SK-N-SH (cell line): ENCODE results near the gene ZNF605. TPM values are rescaled to one million over a fixed set of nuclear protein-coding genes. Genes with fewer than 3 reads are reported as not detected.

ENCODE experiments used
- CTCF ChIA-PET: fragments of 300-600, 350-600 bp; formaldehyde crosslinking; extraction: SDS; loops from one replicate; lab custom pipeline; 2021; lab: Yijun Ruan, JAX
- POLR2A ChIA-PET: fragments of 350-600 bp; sonication (Branson Sonifier 250); formaldehyde crosslinking; extraction: SDS; loops from one replicate; lab custom pipeline; 2020; ENCODE audit warnings: antibody characterized with exemption, inconsistent platforms; lab: Yijun Ruan, JAX
- DNase-seq: peaks from one replicate; pipeline ENCODE4 v3.0.0; 2012
- H2AFZ ChIP-seq: fragments of 200-600 bp; sonication (generic); 2 replicates; pipeline ENCODE4 v1.8.1; 2016; ENCODE audit warnings: antibody characterized with exemption, mild to moderate bottlenecking, low read depth
- H3F3A ChIP-seq: fragments of 200-600 bp; sonication (generic); replicated peaks from 2 replicates; pipeline ENCODE3; 2016; ENCODE audit warnings: antibody characterized with exemption, mild to moderate bottlenecking; ENCODE audit not compliant: insufficient read depth
- H3K27ac ChIP-seq, 2 experiments: fragments of 200-500 bp in 1 of 2; fragments of 200-600 bp in 1 of 2; sonication (Bioruptor generic) in 1 of 2; sonication (generic), shearing (Covaris generic) in 1 of 2; 2 replicates each; pipeline versions ENCODE4 v1.5.1 to v1.6.1; 2014 to 2016; ENCODE audit warnings: low read depth in 2 of 2, inconsistent platforms in 1 of 2, low read length in 1 of 2, mild to moderate bottlenecking in 1 of 2, mixed read lengths in 1 of 2
- H3K27me3 ChIP-seq: fragments of 200-600 bp; sonication (generic), shearing (Covaris generic); 2 replicates; pipeline ENCODE4 v1.6.1; 2016; ENCODE audit warnings: mixed run types; ENCODE audit not compliant: insufficient read depth
- H3K36me3 ChIP-seq, 2 experiments: fragments of 200-500 bp in 1 of 2; fragments of 200-600 bp in 1 of 2; sonication (Bioruptor generic) in 1 of 2; sonication (generic) in 1 of 2; replicated peaks in 1 of 2; 2 replicates each; pipeline versions ENCODE3 to v1.5.1; 2014 to 2016; ENCODE audit warnings: low read length in 1 of 2, mild to moderate bottlenecking in 1 of 2; ENCODE audit not compliant: insufficient read depth in 2 of 2, control insufficient read depth in 1 of 2
- H3K4me1 ChIP-seq, 2 experiments: fragments of 200-500 bp in 1 of 2; fragments of 200-600 bp in 1 of 2; sonication (Bioruptor generic) in 1 of 2; sonication (generic), shearing (Covaris generic) in 1 of 2; 2 replicates each; pipeline versions ENCODE4 v1.5.1 to v1.6.1; 2014 to 2016; ENCODE audit warnings: low read depth in 1 of 2, low read length in 1 of 2, mixed run types in 1 of 2; ENCODE audit not compliant: insufficient read depth in 2 of 2, control insufficient read depth in 1 of 2
- H3K4me2 ChIP-seq: fragments of 200-600 bp; sonication (generic), shearing (Covaris generic); 2 replicates; pipeline ENCODE4 v1.6.1; 2017; ENCODE audit warnings: mixed run types
- H3K4me3 ChIP-seq, 2 experiments: fragments of 200-500 bp in 1 of 2; fragments of 200-600 bp in 1 of 2; sonication (Bioruptor generic) in 1 of 2; sonication (generic), shearing (Covaris generic) in 1 of 2; 2 replicates each; pipeline versions ENCODE4 v1.5.1 to v1.8.1; 2014 to 2016; ENCODE audit warnings: low read depth in 2 of 2, inconsistent platforms in 1 of 2, low read length in 1 of 2, mild to moderate bottlenecking in 1 of 2, mixed read lengths in 1 of 2, moderate library complexity in 1 of 2
- H3K79me2 ChIP-seq: fragments of 200-600 bp; sonication (generic); 2 replicates; pipeline ENCODE4 v1.8.1; 2017; ENCODE audit warnings: mild to moderate bottlenecking; ENCODE audit not compliant: insufficient read depth
- H3K9ac ChIP-seq: fragments of 200-600 bp; sonication (generic); 2 replicates; pipeline ENCODE4 v1.6.1; 2017; ENCODE audit warnings: mixed run types
- H3K9me2 ChIP-seq: fragments of 200-600 bp; sonication (generic); 2 replicates; pipeline ENCODE4 v1.6.1; 2017; ENCODE audit warnings: mixed run types
- H3K9me3 ChIP-seq: fragments of 200-600 bp; sonication (generic); 2 replicates; pipeline ENCODE4 v1.6.1; 2017; ENCODE audit warnings: mixed run types, mild to moderate bottlenecking, moderate library complexity
- H4K20me1 ChIP-seq: fragments of 200-600 bp; sonication (generic); 2 replicates; pipeline ENCODE4 v1.6.1; 2017; ENCODE audit warnings: mild to moderate bottlenecking, mixed run types; ENCODE audit not compliant: insufficient read depth
- CHD2 ChIP-seq: fragments of 150-350 bp; IDR thresholded peaks from 2 replicates; pipeline ENCODE4 v1.6.1; 2018; ENCODE audit warnings: low read length; ENCODE audit not compliant: partially characterized antibody
- EZH2phosphoT487 ChIP-seq: fragments of 200-600 bp; sonication (generic); IDR thresholded peaks from 2 replicates; pipeline ENCODE4 v1.6.1; 2017; ENCODE audit warnings: low read depth, mixed run types, mild to moderate bottlenecking, antibody characterized with exemption, moderate library complexity, borderline replicate concordance
- GABPA ChIP-seq: IDR thresholded peaks from 2 replicates; pipeline ENCODE4 v1.4.0; 2012; ENCODE audit warnings: low read depth, mild to moderate bottlenecking
- JUND ChIP-seq: IDR thresholded peaks from 2 replicates; pipeline ENCODE4 v1.4.0; 2012
- MXI1 ChIP-seq: IDR thresholded peaks from 2 replicates; pipeline ENCODE4 v1.6.1; 2012; ENCODE audit warnings: mild to moderate bottlenecking, low read depth, low read length, improper control_type of control experiment
- POLR2AphosphoS5 ChIP-seq: IDR thresholded peaks from 2 replicates; pipeline ENCODE4 v1.6.1; 2012; ENCODE audit warnings: low read depth, low read length
- RCOR1 ChIP-seq: fragments of 150-350 bp; IDR thresholded peaks from 2 replicates; pipeline ENCODE4 v1.6.1; 2017; ENCODE audit warnings: antibody characterized with exemption, low read length
- RFX5 ChIP-seq: IDR thresholded peaks from 2 replicates; pipeline ENCODE4 v1.6.1; 2012; ENCODE audit warnings: mild to moderate bottlenecking, improper control_type of control experiment, low read length
- RXRA ChIP-seq: IDR thresholded peaks from 2 replicates; pipeline ENCODE4 v1.4.0; 2012; ENCODE audit warnings: low read depth, mild to moderate bottlenecking, borderline replicate concordance
- WGBS: methylation state at CpG from one replicate; pipeline ENCODE4 v1.1.6; 2017; ENCODE audit warnings: low lambda C conversion rate; 5-methylcytosine and 5-hydroxymethylcytosine counted together
- polyA plus RNA-seq, 3 experiments: library from polyadenylated mRNA; depleted of rRNA; stranded (reverse); fragments of >200 nt; gene quantifications; 2 replicates each; pipeline ENCODE4 v1.2.3, GENCODE V29; 2012
- TF ChIP-seq, protein P1 (sequence below): IDR thresholded peaks from 2 replicates; pipeline ENCODE4 v1.6.1; 2012; ENCODE audit warnings: mild to moderate bottlenecking, low read depth, low read length, moderate library complexity
- TF ChIP-seq, protein P2 (sequence below): IDR thresholded peaks from 2 replicates; pipeline ENCODE4; 2012
- TF ChIP-seq, protein P3 (sequence below): fragments of 150-350 bp; IDR thresholded peaks from 2 replicates; pipeline ENCODE4 v1.6.1; 2016; ENCODE audit warnings: mild to moderate bottlenecking, low read depth, low read length
- TF ChIP-seq, protein P4 (sequence below): fragments of 200-600 bp; sonication (generic); IDR thresholded peaks from 2 replicates; pipeline ENCODE4 v1.6.1; 2017; ENCODE audit warnings: antibody characterized with exemption, mild to moderate bottlenecking, moderate library complexity
- TF ChIP-seq, protein P5 (sequence below): fragments of 150-350 bp; IDR thresholded peaks from 2 replicates; pipeline ENCODE4 v1.6.1; 2017; ENCODE audit warnings: antibody characterized with exemption, low read length, low read depth, borderline replicate concordance
- TF ChIP-seq, protein P6 (sequence below): IDR thresholded peaks from 2 replicates; pipeline ENCODE4 v1.4.0; 2012; ENCODE audit warnings: low read depth, borderline replicate concordance

Gene ZNF605
- polyA plus RNA-seq, 1 of the 3 experiments (the other 2 are of a cell fraction): 4.0 TPM

DNA sequence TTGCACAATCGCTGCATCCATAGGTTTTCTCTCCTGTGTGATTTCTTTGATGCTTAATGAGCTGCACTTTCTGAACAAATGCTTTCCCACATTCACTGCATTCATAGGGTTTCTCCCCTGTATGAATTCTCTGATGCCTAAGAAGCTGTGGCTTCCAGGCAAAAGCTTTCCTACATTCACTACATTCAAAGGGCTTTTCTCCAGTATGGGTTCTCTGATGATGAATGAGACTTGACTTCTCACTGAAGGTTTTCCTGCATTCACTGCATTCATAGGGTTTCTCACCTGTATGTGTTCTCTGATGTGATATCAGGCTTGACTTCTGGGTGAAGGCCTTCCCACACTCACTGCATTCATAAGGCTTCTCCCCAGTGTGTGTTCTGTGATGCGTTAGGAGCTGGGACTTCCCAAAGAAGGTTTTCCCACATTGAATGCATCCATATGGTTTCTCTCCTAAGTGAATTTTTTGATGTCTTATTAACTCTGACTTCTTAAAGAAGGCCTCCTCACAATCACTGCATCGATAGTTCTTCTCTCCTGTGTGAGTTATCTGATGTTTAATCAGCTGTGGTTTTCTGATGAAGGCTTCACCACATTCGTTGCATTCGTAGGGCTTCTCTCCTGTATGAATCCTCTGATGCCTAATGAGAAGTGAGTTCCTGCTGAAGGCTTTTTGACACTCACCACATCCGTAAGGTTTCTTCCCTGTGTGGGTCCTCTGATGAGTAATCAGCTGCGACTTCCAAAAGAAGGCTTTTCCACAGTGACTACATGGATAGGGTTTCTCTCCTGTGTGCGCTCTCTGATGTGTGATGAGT, 30.3 kb downstream of the ZNF605 start:
- Histone ChIP-seq H3K79me2 (no peaks in the 10 kb centered on the region), H3K9me2 (no peaks in the 10 kb centered on the region), H3K4me2 (no peak overlapping the region), H3K27ac (no peak overlapping the region), H3K4me1 (no peaks in the 10 kb centered on the region), H3K36me3 (peaks cover 6 to 39% of the 10 kb centered on the region in 2 experiments), H3K9me3 (peaks cover 63% of the 10 kb centered on the region), H3K9ac (no peak overlapping the region), H3F3A (peaks cover 8% of the 10 kb centered on the region), H3K27me3 (no peaks in the 10 kb centered on the region), H2AFZ (no peak overlapping the region), H3K4me3 (no peak overlapping the region; a peak in 1 of 4 replicates), H4K20me1 (no peaks in the 10 kb centered on the region)
- no peak for TF ChIP-seq MXI1
- TF ChIP-seq, protein P1, sequence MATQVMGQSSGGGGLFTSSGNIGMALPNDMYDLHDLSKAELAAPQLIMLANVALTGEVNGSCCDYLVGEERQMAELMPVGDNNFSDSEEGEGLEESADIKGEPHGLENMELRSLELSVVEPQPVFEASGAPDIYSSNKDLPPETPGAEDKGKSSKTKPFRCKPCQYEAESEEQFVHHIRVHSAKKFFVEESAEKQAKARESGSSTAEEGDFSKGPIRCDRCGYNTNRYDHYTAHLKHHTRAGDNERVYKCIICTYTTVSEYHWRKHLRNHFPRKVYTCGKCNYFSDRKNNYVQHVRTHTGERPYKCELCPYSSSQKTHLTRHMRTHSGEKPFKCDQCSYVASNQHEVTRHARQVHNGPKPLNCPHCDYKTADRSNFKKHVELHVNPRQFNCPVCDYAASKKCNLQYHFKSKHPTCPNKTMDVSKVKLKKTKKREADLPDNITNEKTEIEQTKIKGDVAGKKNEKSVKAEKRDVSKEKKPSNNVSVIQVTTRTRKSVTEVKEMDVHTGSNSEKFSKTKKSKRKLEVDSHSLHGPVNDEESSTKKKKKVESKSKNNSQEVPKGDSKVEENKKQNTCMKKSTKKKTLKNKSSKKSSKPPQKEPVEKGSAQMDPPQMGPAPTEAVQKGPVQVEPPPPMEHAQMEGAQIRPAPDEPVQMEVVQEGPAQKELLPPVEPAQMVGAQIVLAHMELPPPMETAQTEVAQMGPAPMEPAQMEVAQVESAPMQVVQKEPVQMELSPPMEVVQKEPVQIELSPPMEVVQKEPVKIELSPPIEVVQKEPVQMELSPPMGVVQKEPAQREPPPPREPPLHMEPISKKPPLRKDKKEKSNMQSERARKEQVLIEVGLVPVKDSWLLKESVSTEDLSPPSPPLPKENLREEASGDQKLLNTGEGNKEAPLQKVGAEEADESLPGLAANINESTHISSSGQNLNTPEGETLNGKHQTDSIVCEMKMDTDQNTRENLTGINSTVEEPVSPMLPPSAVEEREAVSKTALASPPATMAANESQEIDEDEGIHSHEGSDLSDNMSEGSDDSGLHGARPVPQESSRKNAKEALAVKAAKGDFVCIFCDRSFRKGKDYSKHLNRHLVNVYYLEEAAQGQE: no peak
- TF ChIP-seq, protein P2, sequence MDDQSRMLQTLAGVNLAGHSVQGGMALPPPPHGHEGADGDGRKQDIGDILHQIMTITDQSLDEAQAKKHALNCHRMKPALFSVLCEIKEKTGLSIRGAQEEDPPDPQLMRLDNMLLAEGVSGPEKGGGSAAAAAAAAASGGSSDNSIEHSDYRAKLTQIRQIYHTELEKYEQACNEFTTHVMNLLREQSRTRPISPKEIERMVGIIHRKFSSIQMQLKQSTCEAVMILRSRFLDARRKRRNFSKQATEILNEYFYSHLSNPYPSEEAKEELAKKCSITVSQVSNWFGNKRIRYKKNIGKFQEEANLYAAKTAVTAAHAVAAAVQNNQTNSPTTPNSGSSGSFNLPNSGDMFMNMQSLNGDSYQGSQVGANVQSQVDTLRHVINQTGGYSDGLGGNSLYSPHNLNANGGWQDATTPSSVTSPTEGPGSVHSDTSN: no peak
- no peak for TF ChIP-seq GABPA
- no peak for TF ChIP-seq JUND
- TF ChIP-seq, protein P3, sequence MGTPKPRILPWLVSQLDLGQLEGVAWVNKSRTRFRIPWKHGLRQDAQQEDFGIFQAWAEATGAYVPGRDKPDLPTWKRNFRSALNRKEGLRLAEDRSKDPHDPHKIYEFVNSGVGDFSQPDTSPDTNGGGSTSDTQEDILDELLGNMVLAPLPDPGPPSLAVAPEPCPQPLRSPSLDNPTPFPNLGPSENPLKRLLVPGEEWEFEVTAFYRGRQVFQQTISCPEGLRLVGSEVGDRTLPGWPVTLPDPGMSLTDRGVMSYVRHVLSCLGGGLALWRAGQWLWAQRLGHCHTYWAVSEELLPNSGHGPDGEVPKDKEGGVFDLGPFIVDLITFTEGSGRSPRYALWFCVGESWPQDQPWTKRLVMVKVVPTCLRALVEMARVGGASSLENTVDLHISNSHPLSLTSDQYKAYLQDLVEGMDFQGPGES: no peak
- TF ChIP-seq CHD2: no peak
- no peak for TF ChIP-seq RXRA
- no peak for TF ChIP-seq EZH2phosphoT487
- TF ChIP-seq, protein P4, sequence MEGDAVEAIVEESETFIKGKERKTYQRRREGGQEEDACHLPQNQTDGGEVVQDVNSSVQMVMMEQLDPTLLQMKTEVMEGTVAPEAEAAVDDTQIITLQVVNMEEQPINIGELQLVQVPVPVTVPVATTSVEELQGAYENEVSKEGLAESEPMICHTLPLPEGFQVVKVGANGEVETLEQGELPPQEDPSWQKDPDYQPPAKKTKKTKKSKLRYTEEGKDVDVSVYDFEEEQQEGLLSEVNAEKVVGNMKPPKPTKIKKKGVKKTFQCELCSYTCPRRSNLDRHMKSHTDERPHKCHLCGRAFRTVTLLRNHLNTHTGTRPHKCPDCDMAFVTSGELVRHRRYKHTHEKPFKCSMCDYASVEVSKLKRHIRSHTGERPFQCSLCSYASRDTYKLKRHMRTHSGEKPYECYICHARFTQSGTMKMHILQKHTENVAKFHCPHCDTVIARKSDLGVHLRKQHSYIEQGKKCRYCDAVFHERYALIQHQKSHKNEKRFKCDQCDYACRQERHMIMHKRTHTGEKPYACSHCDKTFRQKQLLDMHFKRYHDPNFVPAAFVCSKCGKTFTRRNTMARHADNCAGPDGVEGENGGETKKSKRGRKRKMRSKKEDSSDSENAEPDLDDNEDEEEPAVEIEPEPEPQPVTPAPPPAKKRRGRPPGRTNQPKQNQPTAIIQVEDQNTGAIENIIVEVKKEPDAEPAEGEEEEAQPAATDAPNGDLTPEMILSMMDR: no peak
- TF ChIP-seq, protein P5, sequence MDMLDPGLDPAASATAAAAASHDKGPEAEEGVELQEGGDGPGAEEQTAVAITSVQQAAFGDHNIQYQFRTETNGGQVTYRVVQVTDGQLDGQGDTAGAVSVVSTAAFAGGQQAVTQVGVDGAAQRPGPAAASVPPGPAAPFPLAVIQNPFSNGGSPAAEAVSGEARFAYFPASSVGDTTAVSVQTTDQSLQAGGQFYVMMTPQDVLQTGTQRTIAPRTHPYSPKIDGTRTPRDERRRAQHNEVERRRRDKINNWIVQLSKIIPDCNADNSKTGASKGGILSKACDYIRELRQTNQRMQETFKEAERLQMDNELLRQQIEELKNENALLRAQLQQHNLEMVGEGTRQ: no peak
- TF ChIP-seq, protein P6, sequence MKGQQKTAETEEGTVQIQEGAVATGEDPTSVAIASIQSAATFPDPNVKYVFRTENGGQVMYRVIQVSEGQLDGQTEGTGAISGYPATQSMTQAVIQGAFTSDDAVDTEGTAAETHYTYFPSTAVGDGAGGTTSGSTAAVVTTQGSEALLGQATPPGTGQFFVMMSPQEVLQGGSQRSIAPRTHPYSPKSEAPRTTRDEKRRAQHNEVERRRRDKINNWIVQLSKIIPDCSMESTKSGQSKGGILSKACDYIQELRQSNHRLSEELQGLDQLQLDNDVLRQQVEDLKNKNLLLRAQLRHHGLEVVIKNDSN: no peak
- TF ChIP-seq RFX5: no peak
- TF ChIP-seq RCOR1: no peak
- no peak for TF ChIP-seq POLR2AphosphoS5
- DNase-seq: no peak
- ChIA-PET CTCF (no interaction called here), POLR2A (no interaction called here)
- 88% methylated on average over 8 of the region's 8 CpGs for WGBS
